HG03025 (cell line): Measurements from ENCODE around the gene CACTIN.
A peak's percentile ranks its signal among the peaks of the same experiment; 100 is the strongest.
"Not testable (repeated sequence)": the region's sequence is repeated elsewhere in the genome, so short reads cannot be mapped to it uniquely, and the experiment has no call there.

Experiments
- ATAC-seq: cut with Tn5 transposase; IDR thresholded peaks from one replicate; pipeline ENCODE4 v1.9.1; 2021; ENCODE audit warnings: mild to moderate bottlenecking, moderate library complexity; ENCODE audit not compliant: unreplicated experiment, low FRiP score

CACTIN gene

DNA sequence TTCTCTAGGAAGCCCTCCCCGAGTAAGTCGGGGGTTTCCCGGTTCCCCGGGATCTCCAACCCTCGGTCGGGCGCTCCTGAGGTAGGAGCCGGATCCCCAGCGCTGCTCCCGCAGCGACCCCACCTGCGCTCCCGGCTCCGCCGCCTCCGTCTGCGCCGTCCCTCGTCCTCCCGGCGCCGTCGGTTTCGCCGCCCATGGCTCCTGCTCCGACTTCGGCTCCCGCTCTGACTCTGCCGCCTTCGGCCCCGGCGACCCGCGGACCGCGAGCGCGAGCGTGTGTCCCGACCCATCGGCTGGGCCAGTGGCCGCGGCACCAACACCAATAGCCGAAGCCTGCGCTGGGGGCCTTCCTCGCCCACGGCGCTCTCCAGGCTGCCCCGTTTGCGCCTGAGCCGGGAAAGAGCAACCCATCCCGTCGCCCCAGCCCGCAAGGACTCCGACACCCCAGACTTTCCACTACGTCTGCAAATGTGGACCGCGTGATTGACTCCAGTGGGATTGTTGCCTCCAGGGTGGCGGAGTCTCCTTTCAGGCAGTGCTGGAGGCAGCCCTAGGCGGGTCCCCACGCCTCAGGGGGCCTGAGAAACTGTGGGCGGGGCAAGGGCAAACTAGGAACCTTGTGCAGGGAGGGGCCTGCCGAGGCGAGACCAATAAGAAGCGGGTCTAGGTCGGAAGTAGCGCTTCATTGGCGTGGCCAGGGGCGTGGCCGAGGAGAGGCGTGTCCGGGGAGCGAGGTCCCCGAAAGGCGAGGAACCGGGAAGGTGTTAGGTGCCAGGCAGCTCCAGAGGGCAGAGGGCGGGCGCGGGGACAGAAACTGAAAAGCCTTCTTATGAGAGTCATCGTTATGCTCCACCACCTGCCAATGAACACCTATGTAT is at the start of gene CACTIN:
Gene CACTIN (minus strand): TSS at position 318 of the 878 bp plus-strand sequence. CDS start 28 bp downstream, at position 290.
- peak; percentile 72 for ATAC-seq

DNA sequence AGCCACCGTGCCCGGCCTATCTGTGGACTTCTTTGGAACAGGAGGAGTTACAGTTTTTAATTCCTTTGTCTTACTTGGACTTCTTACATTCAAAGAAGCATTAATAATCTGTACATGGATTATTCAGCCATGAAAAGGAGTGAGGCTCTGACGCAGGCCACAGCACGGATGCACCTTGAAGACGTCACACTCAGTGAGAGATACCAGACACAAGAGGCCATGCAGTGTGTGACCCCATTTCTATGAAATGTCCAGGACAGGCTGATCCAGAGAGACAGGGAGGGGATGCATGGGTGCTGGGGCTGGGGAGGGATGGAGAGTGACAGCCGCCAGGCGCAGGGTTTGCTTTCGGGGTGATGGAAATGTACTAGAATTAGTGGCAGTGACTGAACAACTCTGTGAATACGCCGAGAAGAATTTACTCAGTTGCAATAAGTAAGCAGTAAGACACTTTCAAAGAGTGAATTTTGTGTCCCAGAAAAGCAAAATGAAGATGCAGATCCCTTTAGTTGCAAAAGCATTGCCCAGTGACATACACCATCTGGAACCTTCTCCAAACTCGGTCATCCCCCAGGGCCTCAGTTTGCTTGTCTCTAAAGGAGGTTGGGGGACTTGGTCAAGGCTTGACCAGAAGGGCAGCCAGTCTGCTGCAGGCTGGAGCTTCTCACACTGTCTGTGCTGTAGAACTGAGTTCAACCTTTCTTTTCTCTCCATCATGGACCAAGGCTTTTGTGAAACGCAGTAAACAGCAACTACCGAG is 48.4 kb upstream of the CACTIN start:
- ATAC-seq: no peak

DNA sequence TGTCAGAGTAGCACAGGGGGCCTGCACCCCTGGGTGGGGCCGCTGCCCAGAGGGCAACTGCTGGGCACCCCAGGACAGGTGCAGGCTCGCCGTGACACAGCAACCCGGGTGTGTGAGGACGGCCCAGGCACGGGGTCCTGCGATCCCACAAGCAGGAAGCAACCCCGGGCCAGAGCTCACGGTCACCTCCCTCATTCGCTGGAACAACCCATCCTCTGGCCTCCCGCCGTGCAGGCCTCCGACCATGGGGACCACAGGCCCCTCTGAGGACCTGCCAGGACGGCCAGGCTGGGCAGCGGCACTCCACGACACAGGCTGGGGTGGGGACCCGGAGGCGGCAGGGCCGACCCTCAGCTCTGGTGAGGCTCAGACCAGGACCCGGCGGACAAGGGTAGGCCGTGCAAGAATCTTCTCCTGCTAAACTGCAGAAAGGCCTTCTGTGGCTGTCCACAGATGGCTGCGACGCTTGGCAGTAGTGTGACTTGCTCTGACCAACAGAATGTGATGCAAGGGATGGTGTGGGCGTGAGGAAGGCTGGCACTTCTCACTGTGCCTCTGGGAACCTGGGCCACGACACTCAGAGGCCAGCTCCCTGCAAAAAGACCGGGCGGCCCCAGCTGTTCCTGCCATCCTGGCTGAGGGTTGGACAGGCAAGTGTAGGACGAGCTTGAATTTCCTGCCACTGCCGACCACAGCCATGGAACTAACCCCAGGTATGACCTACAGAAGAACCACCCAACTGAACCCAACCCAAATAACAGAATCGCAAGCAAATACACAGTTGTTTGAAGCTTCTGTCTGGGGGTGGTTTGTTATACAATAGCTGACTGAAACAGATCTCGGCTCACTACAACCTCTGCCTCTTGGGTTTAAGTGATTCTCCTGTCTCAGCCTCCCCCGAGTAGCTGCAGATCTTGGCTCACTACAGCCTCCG is 47.2 kb upstream of the CACTIN start:
- ATAC-seq: no peak

DNA sequence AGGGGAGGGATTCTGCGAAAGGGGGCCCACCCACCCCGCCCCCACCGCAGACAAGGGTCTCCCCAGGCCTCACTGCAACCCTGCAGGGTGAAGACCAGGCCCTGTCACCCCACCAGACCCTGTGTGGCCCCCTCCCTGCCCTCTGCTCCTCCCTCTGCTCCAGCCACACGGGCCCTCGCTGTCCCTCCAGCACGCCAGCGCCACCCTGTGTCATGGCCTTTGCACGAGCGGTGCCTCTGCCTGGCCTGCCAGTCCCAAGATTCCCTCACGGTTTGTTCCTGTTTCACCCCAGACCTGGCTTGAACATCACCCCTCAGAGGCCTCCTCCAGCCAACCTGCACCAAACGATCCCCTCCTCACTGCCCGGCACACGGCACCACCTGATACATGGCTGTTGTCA is 46.4 kb upstream of the CACTIN start:
- no peak for ATAC-seq

DNA sequence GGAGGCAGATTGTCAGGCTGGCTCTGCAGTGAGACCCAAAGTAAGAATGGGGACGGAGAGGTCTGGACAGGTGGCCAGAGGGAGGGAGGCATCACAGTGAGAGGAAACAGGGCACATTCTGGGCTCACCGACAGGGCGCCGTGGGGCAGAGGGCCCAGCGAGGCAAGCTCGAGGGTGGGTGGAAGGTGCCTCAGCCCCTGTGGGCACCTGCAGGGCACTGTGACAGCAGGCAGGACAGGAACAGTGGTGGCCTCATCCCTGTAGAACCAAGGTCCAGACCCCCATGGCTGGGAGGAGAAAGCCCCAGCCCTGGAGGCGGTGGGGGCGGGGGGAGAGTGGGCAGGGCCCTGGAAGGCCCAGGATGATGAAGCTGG is 46.0 kb upstream of the CACTIN start:
- no peak for ATAC-seq

DNA sequence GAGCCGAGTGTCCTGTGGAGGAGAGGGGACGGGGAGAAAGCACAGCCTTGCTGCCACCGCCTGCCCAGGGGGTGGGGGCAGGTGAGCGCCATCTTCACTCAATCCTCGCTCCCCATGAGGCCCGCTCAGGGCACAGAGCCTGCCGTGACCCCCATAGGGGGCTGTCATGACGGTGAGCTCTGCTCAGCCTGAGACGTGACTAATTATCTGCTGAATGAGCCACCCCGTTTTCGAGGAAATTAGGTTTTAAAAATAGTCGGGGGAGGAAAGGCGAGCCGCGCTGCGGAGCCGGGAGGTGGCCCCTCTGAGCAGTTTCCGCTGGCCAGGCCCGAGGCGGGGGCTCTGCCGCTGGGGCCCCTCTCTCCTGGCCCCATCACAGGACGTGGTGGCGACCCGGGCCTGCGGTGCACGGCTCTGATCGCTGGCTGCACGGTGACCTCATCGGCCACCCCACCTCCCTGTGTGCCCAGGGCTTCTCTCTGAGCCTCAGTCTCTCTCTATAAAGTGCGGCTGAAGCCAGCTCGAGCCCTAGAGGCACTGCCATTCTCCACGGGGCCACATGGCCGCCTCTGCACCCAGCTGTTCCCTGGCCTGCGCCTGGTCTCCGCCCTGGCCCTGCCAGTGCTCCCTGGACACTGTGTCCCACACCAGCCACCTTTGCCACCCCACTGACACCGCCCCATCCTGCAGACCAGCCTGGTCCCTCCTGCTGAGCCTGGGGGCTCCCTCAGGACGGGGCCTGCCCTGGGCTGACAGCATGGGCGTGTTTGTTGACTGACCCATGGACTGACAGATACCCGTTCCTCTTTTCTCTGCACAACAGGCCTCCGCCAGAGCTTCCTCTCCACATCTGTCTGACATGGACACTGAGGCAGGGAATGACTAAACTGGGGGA is 45.3 kb upstream of the CACTIN start:
- no peak for ATAC-seq

DNA sequence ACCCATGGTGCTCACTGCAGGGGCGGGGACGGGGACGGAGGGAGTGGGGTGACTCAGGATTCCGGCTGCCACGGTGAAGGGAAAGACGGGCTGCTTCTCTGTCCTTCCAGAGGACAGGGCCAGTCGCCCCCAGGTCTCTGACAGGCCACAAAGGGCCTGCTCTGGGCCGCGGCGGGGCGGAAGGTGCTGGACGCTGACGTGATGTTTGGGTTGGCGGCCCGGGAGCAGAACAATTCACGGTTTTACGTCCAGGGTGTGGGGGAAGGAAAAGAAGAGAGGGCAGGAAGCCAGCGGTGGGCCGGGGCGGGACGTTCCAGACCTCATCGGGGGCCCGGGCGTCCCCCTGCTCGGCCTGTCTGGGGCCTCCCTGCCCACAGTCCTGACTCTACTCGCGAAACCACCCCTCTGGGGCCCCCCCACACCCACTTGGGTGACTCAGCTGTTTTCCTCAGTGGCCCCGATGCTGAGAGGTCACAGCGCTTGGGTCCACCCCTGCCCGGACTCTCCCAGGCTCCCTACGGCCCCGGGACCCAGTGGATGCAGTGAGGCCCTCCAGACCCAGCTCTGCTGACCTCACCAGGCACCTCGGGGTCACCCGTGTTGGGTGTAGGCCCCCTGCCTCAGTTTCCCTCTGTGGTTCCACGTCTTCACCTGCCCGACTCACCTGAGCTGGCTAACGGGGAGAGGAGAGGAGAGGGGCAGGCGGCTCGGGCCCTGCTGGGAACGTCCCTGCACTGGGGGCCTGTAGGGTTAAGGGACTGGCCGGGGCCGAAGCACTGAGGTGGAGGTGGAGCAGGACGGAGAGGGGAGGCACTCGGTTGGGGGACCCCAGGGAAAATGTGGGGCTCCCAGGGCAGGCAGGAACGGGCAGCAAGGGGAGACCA is 44.4 kb upstream of the CACTIN start:
- ATAC-seq: no peak

DNA sequence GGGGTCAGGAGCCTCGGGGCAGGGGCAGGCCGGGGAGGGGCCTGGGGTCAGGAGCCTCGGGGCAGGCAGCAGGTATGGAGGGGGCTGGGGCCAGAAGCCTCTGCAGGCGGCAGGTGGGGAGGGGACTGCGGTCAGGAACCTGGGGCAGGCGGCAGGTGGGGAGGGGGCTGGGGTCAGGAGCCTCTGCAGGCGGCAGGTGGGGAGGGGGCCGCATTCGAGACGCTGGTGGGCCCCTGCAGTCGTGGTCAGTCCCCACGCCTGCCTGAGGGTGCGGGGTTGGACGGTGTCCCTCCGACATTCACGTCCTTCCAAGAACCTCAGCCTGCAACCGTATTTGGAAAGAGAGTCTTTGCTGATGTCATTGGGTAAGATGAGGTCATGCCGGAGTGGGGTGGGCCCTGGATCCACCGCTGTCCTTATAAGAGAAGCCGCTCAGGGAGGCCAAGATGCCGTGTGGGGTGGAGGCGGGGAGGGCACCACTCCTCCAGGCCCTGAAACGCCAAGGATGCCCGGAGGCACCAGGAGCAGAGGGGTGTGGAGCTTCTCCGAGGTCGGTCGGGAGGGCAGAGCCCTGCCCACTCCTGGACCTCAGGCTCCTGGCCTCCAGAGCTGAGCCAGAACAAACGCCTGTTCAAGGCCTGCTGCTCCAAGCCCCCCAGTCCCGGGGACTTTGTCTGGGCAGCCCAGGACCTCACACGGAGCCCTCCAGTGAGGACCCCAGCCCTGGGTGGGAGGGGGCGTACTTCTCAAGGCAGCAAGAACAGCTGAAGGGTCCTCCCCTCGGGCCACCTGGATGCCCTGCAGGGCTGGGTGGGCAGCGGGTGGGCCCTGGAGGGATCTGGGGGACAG is 43.6 kb upstream of the CACTIN start:
- no peak for ATAC-seq

DNA sequence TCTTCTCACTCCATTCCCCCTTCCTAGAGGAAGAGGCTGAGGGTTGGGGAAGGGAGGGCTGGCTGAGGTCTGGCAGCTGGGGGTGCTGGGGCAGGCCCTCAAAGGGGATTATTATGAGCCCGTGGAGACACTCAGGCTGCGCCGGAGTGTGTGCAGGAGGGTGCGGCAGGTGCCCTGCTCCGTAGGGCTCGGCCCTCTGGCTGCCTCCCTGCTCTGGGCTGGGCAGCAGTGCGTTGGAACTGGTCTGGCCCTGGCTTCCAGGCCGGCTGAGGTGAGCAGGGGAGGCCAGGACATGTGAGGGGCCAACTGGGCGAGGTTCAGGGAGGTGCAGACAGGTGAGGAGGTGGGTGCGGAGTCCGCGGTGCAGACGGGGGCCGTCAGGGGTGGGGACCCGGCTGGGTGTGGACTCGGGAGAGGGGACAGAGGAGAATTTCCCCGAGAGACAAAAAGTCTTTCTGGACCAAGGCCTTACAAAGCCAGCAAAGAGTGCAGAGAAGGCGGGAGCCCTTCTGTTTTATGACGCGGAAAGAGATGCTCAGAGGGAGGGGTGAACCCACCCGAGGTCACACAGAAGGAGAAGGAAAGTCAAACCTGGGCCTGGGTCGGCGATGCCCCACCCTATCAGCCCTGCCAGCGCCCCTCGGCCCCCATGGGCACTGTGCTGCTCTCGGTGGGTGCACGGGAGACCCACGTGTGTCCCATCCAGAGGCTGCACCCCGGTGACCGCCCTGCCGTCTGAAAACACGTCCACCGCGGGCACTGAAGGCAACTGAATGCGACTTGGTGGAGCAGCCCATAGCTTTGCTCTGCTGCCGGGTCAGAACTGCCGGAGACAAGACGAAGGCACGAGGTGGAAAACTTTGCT is 42.7 kb upstream of the CACTIN start:
- no peak for ATAC-seq

DNA sequence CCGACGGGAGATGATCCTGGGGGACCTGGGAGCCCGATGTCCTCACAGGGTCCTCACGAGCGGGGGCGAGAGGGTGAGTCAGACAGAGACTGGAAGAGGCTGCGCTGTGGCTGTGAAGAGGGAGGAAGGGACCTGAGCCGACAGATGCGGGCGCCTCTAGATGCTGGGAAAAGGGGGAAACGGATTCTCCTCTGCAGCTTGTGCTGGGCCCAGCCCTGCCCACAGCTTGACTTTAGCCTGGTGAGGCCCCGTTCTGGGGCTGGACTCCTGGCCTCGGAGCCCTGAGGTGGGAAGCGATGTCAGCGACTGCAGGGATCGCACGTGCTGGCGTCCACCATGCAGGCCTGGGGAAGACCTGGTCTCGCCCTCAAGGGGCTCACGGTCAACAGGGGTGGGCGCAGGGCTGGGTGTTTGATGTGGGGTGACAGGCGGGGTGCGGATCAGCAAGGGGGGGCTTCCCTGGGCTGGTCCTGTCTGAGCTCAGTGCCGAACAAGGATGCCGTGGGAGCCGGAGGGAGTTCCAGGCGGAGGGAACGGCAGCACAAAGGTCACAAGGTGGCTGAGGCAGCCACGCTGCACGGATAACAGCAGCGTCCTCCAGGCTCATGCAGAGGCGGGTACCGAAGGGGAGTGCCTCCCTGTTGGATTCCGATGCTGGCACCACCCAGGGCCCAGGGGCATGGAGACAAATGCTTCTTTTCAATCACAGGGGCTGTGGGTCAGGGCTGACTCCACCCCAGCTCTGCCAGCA is 41.9 kb upstream of the CACTIN start:
- ATAC-seq: no peak

DNA sequence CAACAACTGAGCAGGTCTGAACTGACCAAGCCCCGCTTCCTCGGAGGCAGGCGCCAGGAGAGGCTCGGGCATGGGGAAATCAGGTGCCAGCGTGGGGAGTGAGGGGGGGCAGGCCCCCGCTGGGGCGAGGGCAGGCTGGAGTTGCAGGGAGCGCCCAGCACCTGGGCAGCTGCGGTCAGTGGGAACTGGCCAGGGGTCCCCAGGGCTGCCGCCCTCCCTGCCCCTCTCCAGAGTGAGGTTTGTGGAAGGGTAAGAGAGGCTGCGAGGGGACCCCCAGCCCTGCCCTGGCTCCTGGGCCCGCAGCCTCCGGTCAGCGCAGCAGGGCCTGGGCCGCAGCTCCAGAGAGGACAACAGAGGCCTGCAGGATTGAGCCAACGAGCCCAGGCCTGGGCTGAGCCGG is 41.2 kb upstream of the CACTIN start:
- ATAC-seq: no peak

DNA sequence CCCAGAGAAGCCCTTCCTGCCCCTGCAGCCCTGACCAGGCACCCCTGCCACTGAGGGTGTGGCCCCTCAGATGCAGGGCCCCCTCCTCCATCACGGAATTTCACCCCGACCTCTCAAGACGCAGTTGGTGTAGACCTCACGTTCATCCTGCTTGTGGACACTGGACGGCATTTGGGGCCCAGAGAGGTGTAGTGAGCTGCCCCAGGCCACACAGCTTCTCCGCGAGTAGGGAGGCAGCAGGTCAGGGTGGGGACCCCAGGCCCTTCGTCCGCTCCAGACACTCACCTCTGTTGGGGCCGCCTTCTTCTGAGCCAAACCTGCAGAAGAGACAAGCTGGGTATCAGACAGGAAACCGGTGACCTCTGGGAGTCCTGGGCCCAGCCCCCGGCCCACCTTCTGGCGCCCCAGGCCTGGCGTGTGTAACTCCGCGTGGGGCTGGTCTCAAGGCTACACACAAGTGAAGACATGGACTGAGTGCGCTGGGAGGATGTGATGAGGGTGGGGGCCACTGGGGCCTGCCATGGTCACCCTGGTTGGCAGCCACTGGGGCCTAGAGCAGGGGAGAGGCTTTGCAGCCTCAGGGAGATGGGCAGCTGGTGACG is 40.5 kb upstream of the CACTIN start:
- no peak for ATAC-seq

DNA sequence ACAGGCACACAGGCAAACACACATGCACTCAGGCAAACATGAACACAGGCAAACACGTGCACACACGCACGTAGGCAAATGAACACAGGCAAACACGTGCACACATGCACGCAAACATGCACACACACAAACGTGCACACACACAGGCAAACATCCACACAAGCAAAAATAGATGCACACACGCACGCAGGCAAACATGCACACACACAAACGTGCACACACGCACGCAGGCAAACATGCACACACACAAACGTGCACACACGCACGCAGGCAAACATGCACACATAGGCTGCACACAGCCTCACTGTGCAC is 39.9 kb upstream of the CACTIN start:
- ATAC-seq: not testable (repeated sequence)

DNA sequence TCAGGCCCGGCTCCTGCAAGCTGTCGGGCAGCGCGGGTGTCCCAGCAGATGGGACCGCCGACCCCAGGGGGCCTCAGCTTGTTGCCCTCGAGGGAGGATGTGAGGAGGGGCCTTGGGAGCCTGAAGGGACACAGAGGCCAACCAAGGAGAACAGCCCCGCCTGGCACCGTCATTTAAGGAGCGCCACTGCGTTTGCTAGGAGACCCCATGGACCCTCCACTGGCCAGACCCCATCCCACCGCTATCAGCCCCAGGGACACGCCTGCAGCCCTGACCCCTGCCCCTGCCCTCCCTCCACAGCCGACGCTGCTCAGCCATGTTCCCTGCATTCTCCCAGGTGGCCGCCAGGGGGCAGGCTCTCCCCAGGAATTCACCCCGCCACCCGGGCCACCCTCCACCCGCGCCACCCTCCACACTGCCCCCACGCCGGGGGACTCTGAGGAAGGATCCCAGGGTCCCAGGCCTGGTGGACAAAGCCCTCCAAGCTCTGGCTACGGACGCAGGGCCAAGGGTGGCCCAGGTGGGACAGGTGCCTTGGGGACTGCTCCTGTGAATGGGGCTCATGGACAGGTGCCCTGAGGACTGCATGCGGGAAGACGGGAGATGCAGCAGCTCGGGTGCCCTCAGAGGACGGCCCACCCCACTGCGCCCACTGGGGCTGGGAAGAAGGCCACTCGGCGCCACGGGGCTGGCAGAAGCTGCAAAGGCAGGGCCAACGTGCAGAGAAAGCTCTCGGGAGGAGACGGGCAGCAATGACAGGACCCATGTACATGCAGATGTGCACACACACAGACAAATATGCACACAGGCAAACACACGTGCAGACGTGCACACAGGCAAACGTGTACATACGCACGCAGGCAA is 39.3 kb upstream of the CACTIN start:
- no peak for ATAC-seq
